Activated T-cell treated with anti-CD3 and anti-CD28 coated beads for 4 hours (primary cell): Measurements from ENCODE around the gene ADSL.
"Not testable (repeated sequence)": the region's sequence is repeated elsewhere in the genome, so short reads cannot be mapped to it uniquely, and the experiment has no call there.

Experiments
- DNase-seq: peaks from one replicate; pipeline ENCODE4 v3.0.0-alpha.2; 2020

ADSL gene

GRCh38 chr22:40346185-40347118 is at the start of gene ADSL:
Gene ADSL, plus strand, starts transcription at chr22:40346500. Its CDS starts 59 bp downstream, at chr22:40346559.
- peak; percentile 78 for DNase-seq

- no peak for DNase-seq
Observed at GRCh38 chr22:40300316-40300715, 46.0 kb upstream of the ADSL start.

DNA sequence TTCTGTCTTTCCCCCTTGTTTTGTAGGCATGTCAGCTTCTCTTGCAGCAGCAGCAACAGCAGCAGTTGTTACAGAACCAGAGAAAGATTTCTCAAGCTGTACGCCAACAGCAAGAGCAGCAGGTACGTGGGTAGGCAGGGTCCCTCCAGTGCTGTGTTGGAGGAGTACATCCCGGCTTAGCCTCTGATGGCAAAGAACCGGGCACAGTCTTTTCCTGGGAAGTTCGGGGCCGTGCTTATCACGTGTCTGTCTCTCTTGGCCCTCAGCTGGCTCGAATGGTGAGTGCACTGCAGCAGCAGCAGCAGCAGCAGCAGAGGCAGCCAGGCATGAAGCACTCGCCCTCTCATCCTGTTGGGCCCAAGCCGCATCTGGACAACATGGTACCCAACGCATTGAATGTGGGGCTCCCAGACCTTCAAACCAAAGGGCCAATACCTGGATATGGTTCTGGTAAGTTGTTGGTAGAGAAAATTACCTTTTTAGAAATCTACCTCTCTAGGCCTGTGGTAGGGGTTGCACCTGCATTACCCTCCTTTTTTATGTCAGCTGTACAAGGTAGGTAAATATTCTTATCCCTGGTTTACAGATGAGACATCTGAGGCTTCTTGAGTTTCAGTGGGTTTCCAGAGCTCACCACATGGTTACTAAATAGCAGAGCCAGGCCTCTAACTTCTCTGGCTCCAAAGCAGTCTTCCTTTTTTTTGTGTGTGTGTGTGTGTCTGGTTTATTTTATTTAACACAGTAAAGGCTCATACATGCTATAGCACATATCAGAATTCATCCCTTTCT is 45.2 kb upstream of the ADSL start:
- DNase-seq: no peak

DNA sequence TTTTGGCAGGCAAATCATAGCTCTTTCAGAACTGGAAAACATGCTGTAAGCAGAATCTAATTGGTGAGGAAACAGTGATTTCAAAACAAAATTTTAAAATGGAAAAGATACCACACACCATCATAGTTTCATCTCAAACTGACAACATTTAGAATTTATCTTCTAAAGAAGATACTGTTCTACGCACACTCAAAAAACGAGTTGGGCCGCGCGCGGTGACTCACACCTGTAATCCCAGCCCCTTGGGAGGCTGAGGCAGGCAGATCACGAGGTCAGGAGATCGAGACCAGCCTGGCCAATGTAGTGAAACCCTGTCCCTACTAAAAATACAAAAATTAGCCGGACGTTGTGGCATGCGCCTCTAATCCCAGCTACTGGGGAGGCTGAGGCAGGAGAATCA is 44.2 kb upstream of the ADSL start:
- DNase-seq: no peak

DNA sequence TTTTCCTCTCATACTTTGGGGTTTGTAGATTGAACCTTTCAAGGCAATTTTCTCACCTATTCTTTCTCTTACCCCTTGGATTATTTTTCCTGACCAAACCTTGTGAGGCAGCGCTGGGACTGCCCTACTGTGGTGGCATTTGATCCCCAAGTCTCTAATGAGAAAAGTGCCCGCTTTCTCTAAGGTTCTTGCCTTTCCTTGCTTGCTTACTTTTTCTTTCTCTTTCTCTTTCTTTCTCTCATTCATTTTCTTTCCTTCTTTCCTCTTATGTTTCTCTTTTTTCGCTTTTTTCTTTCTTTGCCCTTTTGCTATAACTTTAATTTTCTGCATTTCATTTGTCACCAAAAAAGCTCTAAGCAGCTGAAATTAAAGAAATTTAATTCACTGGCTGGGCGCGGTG is 40.7 kb upstream of the ADSL start:
- no peak for DNase-seq

GRCh38 chr22:40308999-40309573 is 37.2 kb upstream of the ADSL start:
- DNase-seq: no peak

- DNase-seq: no peak
Observed at GRCh38 chr22:40309631-40310030, 36.7 kb upstream of the ADSL start.

GRCh38 chr22:40310081-40310767 is 36.1 kb upstream of the ADSL start:
- DNase-seq: no peak

GRCh38 chr22:40310768-40311120 is 35.6 kb upstream of the ADSL start:
- DNase-seq: no peak

GRCh38 chr22:40311646-40312045 is 34.7 kb upstream of the ADSL start:
- not testable (repeated sequence) for DNase-seq

DNA sequence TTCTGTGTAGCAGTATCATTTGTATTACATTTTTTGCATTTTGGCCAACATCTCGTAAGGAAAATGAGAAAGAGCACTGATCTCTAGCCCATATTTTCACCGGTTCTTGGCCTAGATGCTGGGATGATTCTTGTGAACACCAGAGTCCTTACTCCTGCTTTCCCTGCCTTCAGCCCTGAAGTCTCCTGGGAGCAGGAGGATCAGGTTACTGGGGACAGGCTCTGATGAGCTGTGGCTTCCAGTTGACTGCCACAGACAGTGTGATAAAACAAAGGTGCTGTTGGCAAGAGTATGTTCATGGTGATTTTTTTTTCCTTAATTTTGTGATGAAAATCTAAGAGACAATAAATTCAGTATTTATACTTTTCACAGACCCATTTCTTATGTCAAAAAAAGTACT is 34.2 kb upstream of the ADSL start:
- DNase-seq: no peak

DNA sequence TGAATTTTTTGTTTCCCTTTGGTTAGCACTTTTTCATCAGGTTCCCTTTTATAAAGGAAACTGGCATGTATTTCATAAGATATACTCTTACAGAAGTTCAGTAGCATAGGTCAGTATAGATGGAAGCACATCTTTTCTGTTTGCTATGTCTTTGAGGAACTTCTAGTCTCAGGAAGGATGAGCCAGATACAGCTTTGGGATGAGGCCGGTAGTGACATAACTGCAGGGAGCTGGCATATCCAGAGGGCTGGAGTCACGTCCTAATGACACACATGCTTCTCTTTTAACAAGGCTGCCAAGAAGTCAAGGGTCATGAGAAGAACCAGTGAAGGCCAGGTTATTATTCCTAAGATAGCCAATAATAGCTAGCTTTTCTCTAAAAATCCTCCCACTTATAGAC is 33.3 kb upstream of the ADSL start:
- DNase-seq: no peak

DNA sequence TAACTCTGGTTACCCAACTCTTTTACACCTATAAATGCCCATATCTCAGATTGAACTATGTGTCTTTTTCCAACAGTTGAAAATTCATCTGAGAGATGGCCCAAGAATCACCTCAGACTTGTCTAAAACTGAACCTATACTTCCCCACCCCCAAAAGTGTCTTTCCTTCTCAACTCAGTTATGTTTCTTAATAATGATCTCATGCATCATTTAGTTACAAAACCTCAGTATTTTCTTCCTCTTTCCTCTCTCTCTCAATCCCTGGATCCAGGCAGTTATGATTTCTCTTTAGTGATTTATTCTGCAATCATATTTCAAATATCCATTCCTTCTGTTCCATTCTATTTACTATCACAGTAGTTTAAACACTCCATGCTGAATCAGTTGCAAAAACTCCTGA is 32.3 kb upstream of the ADSL start:
- no peak for DNase-seq

GRCh38 chr22:40320687-40321086 is 25.6 kb upstream of the ADSL start:
- no peak for DNase-seq

- no peak for DNase-seq
Observed at GRCh38 chr22:40322021-40322420, 24.3 kb upstream of the ADSL start.

DNA sequence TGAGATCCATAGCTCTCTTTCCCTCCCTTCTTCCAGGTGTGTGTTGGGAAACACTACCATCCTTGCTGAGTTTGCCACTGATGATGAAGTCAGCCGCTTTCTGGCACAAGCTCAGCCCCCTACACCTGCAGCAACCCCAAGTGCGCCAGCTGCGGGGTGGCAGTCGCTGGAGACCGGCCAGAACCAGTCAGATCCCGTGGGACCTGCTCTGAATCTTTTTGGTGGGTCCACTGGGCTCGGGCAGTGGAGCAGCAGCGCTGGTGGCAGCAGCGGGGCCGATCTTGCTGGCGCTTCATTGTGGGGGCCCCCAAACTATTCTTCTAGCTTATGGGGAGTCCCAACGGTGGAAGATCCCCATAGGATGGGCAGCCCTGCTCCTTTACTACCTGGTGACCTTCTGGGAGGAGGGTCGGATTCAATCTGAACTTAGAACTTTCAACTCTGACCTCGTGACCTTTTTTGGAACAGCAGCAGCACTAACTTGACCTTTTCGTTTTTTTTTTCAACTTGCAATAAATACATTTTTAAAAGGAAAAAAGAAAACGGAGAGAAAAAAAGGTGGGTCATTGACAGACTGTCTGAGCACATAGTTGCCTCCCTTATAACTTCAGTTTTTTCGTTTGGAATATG is 23.4 kb upstream of the ADSL start:
- DNase-seq: no peak

- no peak for DNase-seq
Observed at GRCh38 chr22:40323681-40324171, 22.6 kb upstream of the ADSL start.

DNA sequence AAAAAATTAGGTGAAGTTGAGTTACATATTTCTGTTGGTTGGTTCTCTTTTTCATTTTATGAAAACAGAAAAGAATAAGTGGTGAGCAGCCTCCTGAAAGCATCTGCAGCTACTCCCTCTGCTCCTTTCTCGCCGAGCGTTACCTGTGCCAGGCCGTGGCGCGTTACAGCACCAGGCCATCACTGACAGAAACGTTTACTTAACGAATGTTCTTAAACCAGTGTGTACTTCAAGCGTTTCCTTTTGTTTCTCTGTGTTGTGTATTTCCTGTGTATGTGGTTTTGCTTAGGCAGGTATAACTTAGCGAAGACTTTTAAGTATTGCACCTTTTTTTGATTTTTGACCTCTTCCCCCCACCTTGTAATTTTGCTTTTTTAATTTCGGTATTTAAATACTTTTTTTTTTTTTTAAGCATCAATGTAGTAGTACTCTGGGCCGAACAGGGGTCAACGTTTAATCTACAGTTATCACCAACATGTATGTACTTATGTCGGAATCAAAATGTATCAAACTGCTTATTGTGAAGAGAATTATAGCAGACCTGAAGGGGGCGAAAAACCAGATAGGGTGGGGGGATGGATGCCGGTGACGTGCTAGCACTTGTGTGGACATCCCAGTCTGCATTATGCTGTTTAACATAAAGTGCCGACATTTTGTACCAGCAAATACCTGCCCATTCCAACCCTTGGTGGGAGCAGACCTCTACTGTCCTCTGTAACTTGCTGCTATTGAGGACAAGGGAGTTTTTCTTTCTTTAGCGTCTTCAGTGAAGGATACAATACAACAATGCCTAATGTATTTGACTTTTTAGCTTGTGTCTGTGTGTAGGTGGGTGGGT is 21.6 kb upstream of the ADSL start:
- no peak for DNase-seq

DNA sequence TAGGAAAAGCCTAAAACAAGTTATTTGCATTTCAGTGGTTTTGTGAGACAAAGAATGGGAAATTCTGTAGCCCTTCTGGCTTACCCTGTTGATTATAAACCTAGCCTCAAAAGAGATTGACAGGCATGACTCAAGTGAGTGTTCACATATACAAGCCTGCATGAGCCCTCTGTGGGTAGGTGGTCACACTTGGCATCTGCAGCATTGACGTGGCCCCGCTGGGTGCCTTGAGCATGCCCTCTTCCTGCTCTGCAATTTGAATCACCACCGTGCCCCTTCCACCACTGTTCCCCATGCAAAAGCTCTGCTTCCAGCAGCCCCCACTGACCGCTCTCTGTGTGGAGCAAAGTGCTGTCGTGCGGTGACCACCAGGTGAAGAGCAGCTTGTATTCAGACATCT is 21.0 kb upstream of the ADSL start:
- peak; percentile 56 for DNase-seq

DNA sequence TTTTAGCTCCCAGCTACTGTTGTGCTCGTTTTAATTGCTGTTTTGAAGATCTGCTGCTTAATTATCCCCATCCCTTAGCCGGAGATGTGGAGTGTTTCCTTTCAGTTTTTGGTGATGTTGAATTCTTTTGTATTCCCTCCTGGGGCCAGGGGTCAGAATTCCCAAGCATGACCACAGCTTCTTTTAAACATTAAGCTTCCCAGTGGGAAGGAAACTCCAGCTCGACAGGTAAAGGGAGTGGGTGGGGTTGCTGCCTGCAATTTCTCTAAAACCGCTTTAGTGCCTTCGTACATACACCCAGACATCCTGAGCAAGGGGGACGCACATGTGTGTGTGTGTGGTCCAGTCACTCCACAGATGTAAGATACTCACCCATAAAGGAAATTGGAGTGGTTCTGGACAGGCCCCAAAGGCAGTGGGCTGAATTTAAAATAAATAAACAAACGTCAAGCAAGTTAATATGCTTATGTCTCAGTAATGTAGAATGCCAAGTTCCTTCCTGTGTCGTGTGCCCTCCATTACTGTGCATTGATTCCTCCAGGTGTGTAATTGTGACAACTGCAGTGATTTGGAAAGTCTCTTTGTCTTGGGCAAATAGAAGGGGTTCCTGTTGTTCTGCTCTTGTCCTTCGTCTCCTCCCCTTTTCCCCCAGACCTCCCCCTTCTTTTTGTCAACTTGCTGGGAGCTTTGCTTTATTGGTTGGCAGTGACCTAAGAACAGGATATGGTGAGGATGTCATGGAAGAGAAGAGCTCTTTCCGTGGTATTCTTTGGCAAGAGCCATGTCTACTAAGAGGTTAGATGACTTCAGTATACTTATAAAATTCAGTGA is 19.2 kb upstream of the ADSL start:
- no peak for DNase-seq
